NCI-H2196 treated with DMSO at 0.1 percent for 48 hours (cell line): ENCODE results near the gene POP4.

Experiments
- DNase-seq: peaks from one replicate; lab custom pipeline; 2025; ENCODE audit not compliant: unreplicated experiment; lab: John Stamatoyannopoulos, UW

The POP4 gene

GRCh38 chr19:29629836-29630534 lies 23.9 kb downstream of the POP4 start:
- no peak for DNase-seq

- DNase-seq = no peak
Measured at GRCh38 chr19:29630655-29631054, 24.6 kb downstream of the POP4 start.

GRCh38 chr19:29631450-29631849 lies 25.4 kb downstream of the POP4 start:
- DNase-seq = no peak

GRCh38 chr19:29634002-29634401 lies 27.9 kb downstream of the POP4 start:
- DNase-seq = no peak

- no peak for DNase-seq
Measured at GRCh38 chr19:29634423-29635130, 28.5 kb downstream of the POP4 start.

- no peak for DNase-seq
Measured at GRCh38 chr19:29635963-29636362, 29.9 kb downstream of the POP4 start.

- DNase-seq = no peak
Measured at GRCh38 chr19:29636553-29637360, 30.7 kb downstream of the POP4 start.

- no peak for DNase-seq
Measured at GRCh38 chr19:29639086-29639485, 33.0 kb downstream of the POP4 start.

GRCh38 chr19:29640231-29640630 lies 34.1 kb downstream of the POP4 start:
- no peak for DNase-seq

- DNase-seq = no peak
Measured at GRCh38 chr19:29641597-29641996, 35.5 kb downstream of the POP4 start.

- no peak for DNase-seq
Measured at GRCh38 chr19:29643361-29643935, 37.4 kb downstream of the POP4 start.

GRCh38 chr19:29644210-29644609 lies 38.1 kb downstream of the POP4 start:
- no peak for DNase-seq

GRCh38 chr19:29645491-29645867 lies 39.4 kb downstream of the POP4 start:
- DNase-seq = no peak

- DNase-seq = peak; percentile 25
Measured at GRCh38 chr19:29645911-29646310, 39.8 kb downstream of the POP4 start.

- no peak for DNase-seq
Measured at GRCh38 chr19:29650772-29651387, 44.8 kb downstream of the POP4 start.

- DNase-seq = no peak
Measured at GRCh38 chr19:29651622-29652394, 45.7 kb downstream of the POP4 start.

GRCh38 chr19:29653398-29653797 lies 47.3 kb downstream of the POP4 start:
- DNase-seq = no peak

- DNase-seq = no peak
Measured at GRCh38 chr19:29655648-29656335, 49.7 kb downstream of the POP4 start.

- no peak for DNase-seq
Measured at GRCh38 chr19:29658221-29658991, 52.3 kb downstream of the POP4 start.
